Fibroblast of lung (primary cell): ENCODE results near the gene CELF2.

Experiments used
- EZH2 ChIP-seq: IDR thresholded peaks from 2 replicates; pipeline ENCODE4 v1.5.1; 2012; ENCODE audit warnings: low read length, control low read depth, mild to moderate bottlenecking; ENCODE audit errors: missing control alignments
- TF ChIP-seq, protein P1 (sequence below), 2 donors: IDR thresholded peaks in 1 of 2; conservative IDR thresholded peaks in 1 of 2; 1 replicate in 1 of 2; 2 replicates in 1 of 2; pipeline ENCODE4 v1.5.1; 2011 to 2012; ENCODE audit warnings: low read length in 2 of 2, control low read depth in 1 of 2, inconsistent platforms in 1 of 2, low read depth in 1 of 2, mild to moderate bottlenecking in 1 of 2

DNA sequence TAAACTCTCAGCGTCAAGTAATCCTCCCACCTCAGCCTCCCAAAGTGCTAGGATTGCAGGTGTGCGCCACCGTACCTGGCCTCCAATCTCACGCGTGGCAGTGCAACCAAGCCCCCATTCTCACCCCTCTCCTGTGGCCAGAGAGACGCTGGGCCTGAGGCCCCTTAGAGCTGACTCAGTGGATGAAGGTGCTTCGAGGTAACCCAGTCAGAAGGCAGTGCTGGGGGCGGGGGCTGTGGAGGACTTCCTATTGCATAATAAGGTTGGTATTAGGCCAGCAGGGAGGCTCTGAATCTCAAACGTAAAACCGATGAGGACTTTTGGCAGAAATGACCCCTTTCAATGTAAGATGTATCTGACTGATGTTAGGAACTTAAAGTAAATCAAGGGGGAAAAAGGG is 364.5 kb downstream of the CELF2 start:
- TF ChIP-seq, protein P1, sequence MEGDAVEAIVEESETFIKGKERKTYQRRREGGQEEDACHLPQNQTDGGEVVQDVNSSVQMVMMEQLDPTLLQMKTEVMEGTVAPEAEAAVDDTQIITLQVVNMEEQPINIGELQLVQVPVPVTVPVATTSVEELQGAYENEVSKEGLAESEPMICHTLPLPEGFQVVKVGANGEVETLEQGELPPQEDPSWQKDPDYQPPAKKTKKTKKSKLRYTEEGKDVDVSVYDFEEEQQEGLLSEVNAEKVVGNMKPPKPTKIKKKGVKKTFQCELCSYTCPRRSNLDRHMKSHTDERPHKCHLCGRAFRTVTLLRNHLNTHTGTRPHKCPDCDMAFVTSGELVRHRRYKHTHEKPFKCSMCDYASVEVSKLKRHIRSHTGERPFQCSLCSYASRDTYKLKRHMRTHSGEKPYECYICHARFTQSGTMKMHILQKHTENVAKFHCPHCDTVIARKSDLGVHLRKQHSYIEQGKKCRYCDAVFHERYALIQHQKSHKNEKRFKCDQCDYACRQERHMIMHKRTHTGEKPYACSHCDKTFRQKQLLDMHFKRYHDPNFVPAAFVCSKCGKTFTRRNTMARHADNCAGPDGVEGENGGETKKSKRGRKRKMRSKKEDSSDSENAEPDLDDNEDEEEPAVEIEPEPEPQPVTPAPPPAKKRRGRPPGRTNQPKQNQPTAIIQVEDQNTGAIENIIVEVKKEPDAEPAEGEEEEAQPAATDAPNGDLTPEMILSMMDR (conservative IDR thresholded peaks at IDR 0.05 in 1 of 2, IDR thresholded peaks at IDR 0.05 in 1 of 2; ENCODE audit: low read depth in 1 of 2, low read length in 2 of 2), result no peak
- no peak for TF ChIP-seq EZH2
